ENCODE data around the gene FGD1. TPM values are rescaled to one million over a fixed set of nuclear protein-coding genes. Genes with fewer than 3 reads are reported as not detected.
"Not testable (repeated sequence)": the region's sequence is repeated elsewhere in the genome, so short reads cannot be mapped to it uniquely, and the experiment has no call there.

The FGD1 gene
- total RNA-seq (2014; rRNA removed; shearing (Covaris generic)) = 7.0 and 8.0 TPM in 2 replicates

DNA sequence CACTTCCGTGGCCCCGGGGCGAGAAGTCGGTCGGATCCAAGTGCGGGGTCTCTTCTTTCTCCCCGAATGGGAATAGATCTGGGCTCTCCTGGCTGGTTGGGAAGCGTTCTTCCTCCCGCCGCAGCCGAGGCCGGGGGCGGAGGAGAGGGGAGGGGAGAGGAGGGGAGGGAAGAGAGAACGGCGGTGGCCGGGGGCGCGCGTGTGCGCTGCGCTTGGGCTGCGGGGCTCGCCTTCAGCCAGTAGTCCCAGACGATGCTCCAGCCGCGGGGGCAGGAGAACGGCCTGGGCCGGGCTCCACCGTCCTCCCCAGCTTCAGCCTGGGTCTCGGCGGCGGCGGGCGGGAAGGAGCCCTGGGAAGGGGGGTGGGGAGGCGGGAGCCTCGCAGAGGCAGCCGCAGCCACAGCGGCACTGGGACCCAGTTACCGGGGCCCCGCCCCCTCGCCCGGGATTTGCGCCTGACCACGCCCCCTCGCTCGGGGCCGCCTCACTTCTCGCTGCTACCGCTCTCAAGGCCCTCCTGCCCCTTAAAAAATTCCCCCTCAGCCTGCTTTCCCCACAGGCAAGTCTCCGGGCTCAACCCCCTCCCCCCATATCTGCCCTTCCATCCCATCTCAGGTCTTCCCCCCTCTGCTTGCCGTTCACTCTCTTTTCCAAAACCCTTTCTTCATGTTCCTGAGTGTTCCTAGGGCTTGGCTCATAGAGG lies at the start of gene FGD1:
TSS of gene FGD1 (minus strand) at position 421 of the 703 bp plus-strand sequence. CDS start 802 bp downstream, outside the sequence.
- DNase-seq (ENCODE audit: low read depth) = peak; percentile 70

GRCh38 chrX:54542239-54542638 lies 46.2 kb upstream of the FGD1 start:
- DNase-seq (ENCODE audit: low read depth) = not testable (repeated sequence)

GRCh38 chrX:54540289-54540688 lies 44.3 kb upstream of the FGD1 start:
- no peak for DNase-seq (ENCODE audit: low read depth)

DNA sequence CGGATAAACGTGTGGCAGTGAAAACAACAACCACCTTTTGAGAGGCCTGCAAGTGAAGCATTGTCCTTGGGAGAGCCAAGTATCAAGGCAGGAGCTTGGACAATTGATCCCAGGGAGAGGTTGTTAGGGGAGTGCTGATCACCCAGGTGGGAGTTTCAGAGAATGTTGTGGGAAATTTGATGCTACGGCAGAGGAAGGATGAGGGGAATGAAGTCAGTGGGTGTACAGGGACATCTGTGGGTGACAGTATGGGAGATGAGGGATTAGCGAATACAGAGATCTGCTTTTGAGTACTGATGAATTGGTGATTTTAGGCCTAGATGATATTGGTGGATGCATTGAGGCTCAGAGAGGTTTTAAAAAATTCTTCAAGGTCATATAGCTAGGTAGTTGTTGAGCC lies 38.2 kb upstream of the FGD1 start:
- no peak for DNase-seq (ENCODE audit: low read depth)

GRCh38 chrX:54530357-54530900 lies 34.4 kb upstream of the FGD1 start:
- peak; percentile 2 for DNase-seq (ENCODE audit: low read depth)

DNA sequence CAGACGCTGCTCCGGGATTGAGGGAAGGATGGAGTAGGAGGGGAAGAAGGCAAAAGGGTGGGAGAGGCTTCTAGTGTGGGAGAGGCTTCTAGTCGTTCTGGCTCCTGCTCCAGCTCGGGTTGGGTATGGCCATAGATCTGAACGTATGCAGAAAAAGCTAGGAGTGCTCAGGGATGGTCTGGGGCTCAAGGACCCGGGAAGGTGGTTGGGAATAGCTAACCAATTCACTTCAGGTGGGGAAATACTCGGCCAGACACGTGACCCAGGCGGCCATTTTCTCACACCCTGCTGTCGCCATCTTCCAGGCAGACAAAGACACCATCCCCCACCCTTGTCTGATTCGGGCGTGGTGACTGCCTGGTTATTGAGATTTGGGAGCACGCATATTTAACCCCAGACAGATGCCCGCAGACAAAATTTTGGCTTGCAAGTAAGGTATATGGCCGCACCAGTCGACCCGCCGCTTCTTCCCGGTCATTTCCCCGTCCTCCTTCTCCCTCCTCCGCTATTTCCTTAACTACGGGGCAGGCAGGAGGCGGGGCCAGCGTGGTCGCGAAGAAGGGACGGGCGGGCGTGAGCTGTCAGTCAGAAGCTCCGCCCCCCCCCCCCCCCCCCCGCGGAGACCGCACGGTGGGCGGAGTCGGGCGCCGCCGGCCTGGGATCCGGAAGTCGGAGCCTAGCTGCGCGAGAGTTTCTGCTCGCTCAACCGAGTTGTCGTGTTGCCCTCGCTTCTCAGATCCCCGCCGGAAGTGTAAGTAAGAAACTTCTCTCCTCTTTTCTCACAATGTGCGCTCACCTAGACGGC lies 33.7 kb upstream of the FGD1 start, which contains the start of gene GNL3L:
TSS of gene GNL3L (plus strand) at position 668 of the 805 bp plus-strand sequence. CDS start 2,348 bp downstream, outside the sequence.
- peak; percentile 88 for DNase-seq (ENCODE audit: low read depth)

- no peak for DNase-seq (ENCODE audit: low read depth)
These were observed 33.1 kb upstream of the FGD1 start for GRCh38 chrX:54529151-54529550.

GRCh38 chrX:54509400-54509799 lies 13.4 kb upstream of the FGD1 start:
- no peak for DNase-seq (ENCODE audit: low read depth)

DNA sequence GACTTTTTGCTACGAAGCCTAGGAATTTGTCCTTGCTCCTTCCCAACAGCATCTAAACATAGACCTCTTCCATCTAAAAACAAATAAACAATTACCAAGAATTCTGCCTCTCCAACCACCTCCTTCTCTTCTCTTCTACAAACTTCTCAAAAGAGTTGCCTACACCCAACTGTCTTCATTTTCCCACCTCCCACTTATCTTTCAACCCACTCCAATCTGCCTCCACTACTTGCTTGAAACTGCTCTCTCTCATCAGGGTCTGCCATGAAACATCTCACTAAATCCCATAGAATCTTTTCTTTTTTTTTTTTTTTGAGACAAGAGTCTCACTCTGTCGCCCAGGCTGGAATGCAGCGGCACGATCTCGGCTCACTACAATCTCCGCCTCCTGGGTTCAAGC lies 902 bp upstream of the FGD1 start:
- no peak for DNase-seq (ENCODE audit: low read depth)

DNA sequence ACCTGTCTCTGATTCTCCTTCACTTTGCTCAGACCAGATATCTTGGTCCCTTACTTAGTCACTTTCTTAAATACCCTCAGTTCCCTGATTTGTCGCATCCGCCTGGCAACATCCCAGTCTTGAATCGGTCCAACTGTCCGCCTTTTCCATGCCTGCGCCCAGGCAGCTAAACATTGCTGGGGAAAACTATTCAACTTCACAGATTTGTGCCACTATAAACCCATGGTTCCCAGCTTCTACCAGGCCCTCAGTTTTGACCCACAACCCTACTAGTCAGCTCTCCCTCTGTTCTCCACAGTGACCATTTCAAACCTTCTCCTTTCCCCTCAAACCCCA lies 451 bp upstream of the FGD1 start:
- DNase-seq (ENCODE audit: low read depth) = no peak

GRCh38 chrX:54494989-54495813 lies 833 bp downstream of the FGD1 start:
- peak; percentile 33 for DNase-seq (ENCODE audit: low read depth)

DNA sequence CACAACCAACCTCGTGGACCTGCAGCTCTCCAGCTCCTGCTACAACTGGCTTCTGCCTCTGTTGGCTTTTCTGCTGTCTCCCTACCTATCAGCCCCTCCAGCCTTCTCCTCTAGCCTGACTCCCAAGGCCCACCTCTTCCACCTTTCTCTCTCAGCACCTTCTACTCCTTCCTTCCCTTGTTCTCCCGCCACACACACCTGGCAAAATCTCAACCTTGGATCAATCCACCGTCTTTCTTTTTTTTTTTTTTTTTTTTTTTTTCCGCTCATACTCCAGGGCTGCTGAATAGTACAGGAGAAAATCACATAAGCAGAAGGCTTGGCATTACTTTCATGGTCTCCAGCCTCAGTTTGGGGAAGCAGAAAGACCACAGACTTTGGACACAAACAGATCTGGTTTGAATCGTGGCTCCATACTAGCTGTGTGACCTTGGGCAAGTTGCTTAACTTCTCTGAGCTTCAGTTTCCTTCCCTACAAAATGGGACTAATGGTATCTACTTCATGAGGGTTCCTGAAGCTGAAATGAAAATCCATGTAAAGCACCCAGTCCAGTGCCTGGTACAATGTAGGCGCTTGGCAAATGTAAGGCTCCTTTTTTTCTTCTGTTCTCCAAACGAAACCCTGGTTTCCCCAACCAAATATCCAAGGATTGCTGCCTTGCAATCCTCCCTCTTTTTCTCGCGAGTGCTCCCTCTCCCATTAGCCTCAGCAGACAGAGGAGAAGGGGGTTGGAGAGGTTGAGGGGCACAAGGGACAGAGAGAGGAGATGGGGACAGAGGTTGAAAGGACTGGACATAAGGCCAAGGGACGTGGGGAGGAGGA lies 1.7 kb downstream of the FGD1 start:
- DNase-seq (ENCODE audit: low read depth) = peak; percentile 21

GRCh38 chrX:54492340-54492739 lies 3.7 kb downstream of the FGD1 start:
- peak; percentile 61 for DNase-seq (ENCODE audit: low read depth)

DNA sequence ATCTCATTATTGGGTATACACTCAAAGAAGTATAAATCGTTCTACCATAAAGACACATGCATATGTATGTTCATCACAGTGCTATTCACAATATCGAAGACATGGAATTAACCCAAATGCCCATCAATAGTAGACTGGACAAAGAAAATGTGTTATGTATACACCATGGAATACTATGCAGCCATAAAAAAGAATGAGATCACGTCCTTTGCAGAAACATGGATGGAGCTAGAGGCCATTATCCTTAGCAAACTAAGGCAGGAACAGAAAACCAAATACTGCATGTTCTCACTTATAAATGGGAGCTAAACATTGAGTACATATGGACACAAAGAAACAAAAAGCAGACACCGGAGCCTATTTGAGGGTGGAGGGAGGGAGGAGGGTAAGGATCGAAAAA lies 6.2 kb downstream of the FGD1 start:
- DNase-seq (ENCODE audit: low read depth) = not testable (repeated sequence)

DNA sequence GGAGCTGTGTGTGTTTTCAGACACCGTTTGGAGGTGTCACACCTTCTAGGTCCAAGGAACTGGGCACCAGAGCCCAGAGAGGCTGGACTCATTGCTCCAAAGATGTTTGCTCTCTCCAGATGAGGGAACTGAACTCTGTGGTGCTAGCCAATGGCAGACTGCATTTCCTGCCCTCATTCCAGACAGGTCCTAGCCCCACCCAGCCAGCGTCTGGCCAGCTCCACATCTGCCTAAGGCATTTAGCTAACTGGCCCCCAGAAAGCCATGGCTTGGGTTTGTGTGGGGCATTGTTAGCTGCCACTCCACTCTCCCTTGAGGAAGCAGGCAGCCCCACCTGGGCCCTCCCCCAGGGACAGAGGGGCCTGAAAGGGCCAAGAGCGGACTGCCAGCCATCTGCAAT lies 11.4 kb downstream of the FGD1 start:
- peak; percentile 56 for DNase-seq (ENCODE audit: low read depth)

- no peak for DNase-seq (ENCODE audit: low read depth)
These were observed 12.1 kb downstream of the FGD1 start for GRCh38 chrX:54483946-54484345.

GRCh38 chrX:54482839-54483593 lies 13.0 kb downstream of the FGD1 start:
- peak; percentile 60 for DNase-seq (ENCODE audit: low read depth)

GRCh38 chrX:54479136-54480111 lies 16.6 kb downstream of the FGD1 start:
- peak; percentile 10 for DNase-seq (ENCODE audit: low read depth)
